Measurements from ENCODE around the gene IL36G.

DNA sequence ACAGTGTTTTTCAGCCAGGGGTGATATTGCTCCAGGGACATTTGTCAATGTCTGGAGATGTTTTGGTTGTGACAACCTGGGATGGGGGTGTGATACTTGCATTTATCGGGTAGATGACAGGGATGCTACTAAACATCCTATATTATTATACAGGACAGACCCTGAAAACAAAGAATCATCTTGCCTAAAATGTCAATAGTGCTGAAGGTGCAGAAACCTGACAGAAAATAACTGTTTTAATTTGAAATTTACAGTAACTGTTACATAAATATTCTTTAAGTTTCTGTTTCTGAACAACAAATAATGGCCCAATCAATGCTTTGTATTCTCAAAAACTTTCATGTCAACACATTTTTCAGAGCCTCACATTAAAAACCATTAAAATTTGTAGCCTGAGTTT, 29.4 kb downstream of the IL36G start:
- TF ChIP-seq, protein P1, sequence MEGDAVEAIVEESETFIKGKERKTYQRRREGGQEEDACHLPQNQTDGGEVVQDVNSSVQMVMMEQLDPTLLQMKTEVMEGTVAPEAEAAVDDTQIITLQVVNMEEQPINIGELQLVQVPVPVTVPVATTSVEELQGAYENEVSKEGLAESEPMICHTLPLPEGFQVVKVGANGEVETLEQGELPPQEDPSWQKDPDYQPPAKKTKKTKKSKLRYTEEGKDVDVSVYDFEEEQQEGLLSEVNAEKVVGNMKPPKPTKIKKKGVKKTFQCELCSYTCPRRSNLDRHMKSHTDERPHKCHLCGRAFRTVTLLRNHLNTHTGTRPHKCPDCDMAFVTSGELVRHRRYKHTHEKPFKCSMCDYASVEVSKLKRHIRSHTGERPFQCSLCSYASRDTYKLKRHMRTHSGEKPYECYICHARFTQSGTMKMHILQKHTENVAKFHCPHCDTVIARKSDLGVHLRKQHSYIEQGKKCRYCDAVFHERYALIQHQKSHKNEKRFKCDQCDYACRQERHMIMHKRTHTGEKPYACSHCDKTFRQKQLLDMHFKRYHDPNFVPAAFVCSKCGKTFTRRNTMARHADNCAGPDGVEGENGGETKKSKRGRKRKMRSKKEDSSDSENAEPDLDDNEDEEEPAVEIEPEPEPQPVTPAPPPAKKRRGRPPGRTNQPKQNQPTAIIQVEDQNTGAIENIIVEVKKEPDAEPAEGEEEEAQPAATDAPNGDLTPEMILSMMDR (IDR thresholded peaks at IDR 0.05), result no peak
- no peak for TF ChIP-seq POLR2AphosphoS5 (IDR thresholded peaks at IDR 0.05)
- TF ChIP-seq EP300 (IDR thresholded peaks at IDR 0.05), result no peak
- TF ChIP-seq POLR2A (IDR thresholded peaks at IDR 0.05), result no peak
